Measurements from ENCODE around the gene AURKAIP1. TPM values are rescaled to one million over a fixed set of nuclear protein-coding genes. Genes with fewer than 3 reads are reported as not detected.

Gene AURKAIP1
- total RNA-seq, 1 experiment from 2014 or later: 196 TPM

DNA sequence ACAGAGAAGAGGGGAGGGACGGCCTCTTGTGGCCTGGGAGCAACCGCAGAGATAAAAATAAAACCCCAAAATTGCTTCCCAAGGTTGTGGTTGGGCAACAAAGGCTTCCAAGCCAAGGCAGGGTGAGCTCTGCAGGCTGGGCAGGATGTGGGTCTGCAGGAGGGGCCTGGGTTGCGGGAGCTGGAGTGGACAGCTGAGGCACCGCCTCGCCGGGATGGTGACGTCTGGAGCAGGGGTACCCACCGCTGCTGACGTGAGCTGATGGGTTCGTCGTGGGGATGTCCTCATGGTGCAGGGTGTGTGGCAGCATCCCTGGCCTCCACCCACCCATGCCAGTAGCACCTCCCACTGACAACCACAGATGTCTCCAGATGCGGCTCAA is 3.7 kb downstream of the AURKAIP1 start:
- H2BK5ac ChIP-seq (ENCODE audit: insufficient read length, low read length): no peak overlapping the region
- Mint-ChIP-seq H3K27me3 (ENCODE audit: low read depth) (peaks cover 5% of the 10 kb centered on the region; the same call in 1 of the 2 replicates), H3K9me3 (no peaks in the 10 kb centered on the region; a peak in 1 of 5 replicates), H3K4me1 (peaks cover 3 to 8% of the 10 kb centered on the region in 2 experiments), H3K27ac (no peak overlapping the region), H3K36me3 (ENCODE audit: insufficient read depth in 1 of 3, low read depth in 3 of 3) (peaks cover 6 to 20% (median 12%) of the 10 kb centered on the region in 3 experiments), H3K4me3 (no peak overlapping the region)
- H2AFZ ChIP-seq (ENCODE audit: low read length): no peak overlapping the region
- peak overlapping the region; percentile 25 for H3K18ac ChIP-seq (ENCODE audit: insufficient read length, low read depth, low read length)
- H3K14ac ChIP-seq (ENCODE audit: insufficient read depth, low read length): no peak overlapping the region
- no peak overlapping the region for H2AK5ac ChIP-seq (ENCODE audit: insufficient read length, low read length)
- no peak overlapping the region for H3K4me2 ChIP-seq (ENCODE audit: insufficient read depth, insufficient read length, low read length)
- H3K9me3 ChIP-seq (ENCODE audit: control insufficient read depth, low read depth, low read length): peaks cover 13% of the 10 kb centered on the region
- no peak overlapping the region for H4K8ac ChIP-seq (replicated peaks; ENCODE audit: insufficient read length, low read depth, low read length)
- H2BK15ac ChIP-seq (ENCODE audit: low read depth, low read length): no peak overlapping the region
- DNase-seq: no peak
- peaks cover 13% of the 10 kb centered on the region for H3K79me1 ChIP-seq (ENCODE audit: insufficient read depth, low read depth, low read length, poor library complexity, severe bottlenecking)
- WGBS (ENCODE audit: extremely low coverage, insufficient read length, low lambda C conversion rate): no CpG with 5 or more reads among the region's 12 CpGs
- no peak overlapping the region for H2BK20ac ChIP-seq (ENCODE audit: low read depth, low read length, poor library complexity, severe bottlenecking)
- no peak overlapping the region; the same call in 1 of the 2 replicates for H3K4ac ChIP-seq (ENCODE audit: low read depth, low read length)
- H3K23me2 ChIP-seq (ENCODE audit: insufficient read length, low read depth, low read length, poor library complexity, severe bottlenecking): peaks cover 10% of the 10 kb centered on the region
- H3K27me3 ChIP-seq (ENCODE audit: insufficient read depth, low read length): no peaks in the 10 kb centered on the region
- no peak overlapping the region for H2BK120ac ChIP-seq (ENCODE audit: low read depth, low read length, poor library complexity, severe bottlenecking)
- H3K9ac ChIP-seq (ENCODE audit: extremely low read depth, insufficient read length, low read length): no peak overlapping the region
- no peak overlapping the region for H4K5ac ChIP-seq (ENCODE audit: insufficient read length, low read depth, low read length)
- TF ChIP-seq, protein P1, sequence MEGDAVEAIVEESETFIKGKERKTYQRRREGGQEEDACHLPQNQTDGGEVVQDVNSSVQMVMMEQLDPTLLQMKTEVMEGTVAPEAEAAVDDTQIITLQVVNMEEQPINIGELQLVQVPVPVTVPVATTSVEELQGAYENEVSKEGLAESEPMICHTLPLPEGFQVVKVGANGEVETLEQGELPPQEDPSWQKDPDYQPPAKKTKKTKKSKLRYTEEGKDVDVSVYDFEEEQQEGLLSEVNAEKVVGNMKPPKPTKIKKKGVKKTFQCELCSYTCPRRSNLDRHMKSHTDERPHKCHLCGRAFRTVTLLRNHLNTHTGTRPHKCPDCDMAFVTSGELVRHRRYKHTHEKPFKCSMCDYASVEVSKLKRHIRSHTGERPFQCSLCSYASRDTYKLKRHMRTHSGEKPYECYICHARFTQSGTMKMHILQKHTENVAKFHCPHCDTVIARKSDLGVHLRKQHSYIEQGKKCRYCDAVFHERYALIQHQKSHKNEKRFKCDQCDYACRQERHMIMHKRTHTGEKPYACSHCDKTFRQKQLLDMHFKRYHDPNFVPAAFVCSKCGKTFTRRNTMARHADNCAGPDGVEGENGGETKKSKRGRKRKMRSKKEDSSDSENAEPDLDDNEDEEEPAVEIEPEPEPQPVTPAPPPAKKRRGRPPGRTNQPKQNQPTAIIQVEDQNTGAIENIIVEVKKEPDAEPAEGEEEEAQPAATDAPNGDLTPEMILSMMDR (conservative IDR thresholded peaks at IDR 0.05): no peak
- H3K23ac ChIP-seq (ENCODE audit: insufficient read length, low read depth, low read length): no peak overlapping the region
- no peak overlapping the region for H3K27ac ChIP-seq (ENCODE audit: insufficient read length, low read depth, low read length)
- peaks cover 4% of the 10 kb centered on the region; the same call in 1 of the 2 replicates for H3K79me2 ChIP-seq (ENCODE audit: insufficient read depth, low read length)
- H3K56ac ChIP-seq (ENCODE audit: insufficient read length, low read depth, low read length): no peak overlapping the region
- H3T11ph ChIP-seq (ENCODE audit: low read length): no peak overlapping the region
- no peaks in the 10 kb centered on the region; the same call in 1 of the 2 replicates for H3K4me1 ChIP-seq (ENCODE audit: insufficient read depth, low read length)
- no peak overlapping the region for H4K91ac ChIP-seq (ENCODE audit: insufficient read length, low read depth, low read length)
- no peak overlapping the region for H2BK12ac ChIP-seq (ENCODE audit: insufficient read length, low read depth, low read length)
- H4K20me1 ChIP-seq (ENCODE audit: control insufficient read depth, insufficient read depth, insufficient read length): no peaks in the 10 kb centered on the region

Data from H9 (cell line).